DND-41 (cell line): Measurements from ENCODE around the gene IGSF21.

Experiments
- ATAC-seq: fragments of 200-7000 bp; cut with Tn5 transposase; 3 replicates; pipeline ENCODE4 v1.9.1; 2021; ENCODE audit warnings: low read depth; ENCODE audit not compliant: insufficient read depth
- DNase-seq: peaks from one replicate; pipeline ENCODE4 v3.0.0-alpha.2; 2020
- H2AFZ ChIP-seq: 2 replicates; pipeline ENCODE4 v1.6.0; 2012; ENCODE audit warnings: low read depth, low read length
- H3K27ac ChIP-seq: 2 replicates; pipeline ENCODE4 v1.5.1; 2012; ENCODE audit warnings: low read length, inconsistent platforms
- H3K27me3 ChIP-seq: fragments of 200-600 bp; sonication (generic); 2 replicates; pipeline ENCODE4 v1.6.0; 2012; ENCODE audit warnings: low read length, mild to moderate bottlenecking, inconsistent platforms; ENCODE audit not compliant: insufficient read depth, poor library complexity
- H3K36me3 ChIP-seq: 2 replicates; pipeline ENCODE4 v1.5.1; 2012; ENCODE audit warnings: low read length, inconsistent platforms; ENCODE audit not compliant: insufficient read depth
- H3K4me1 ChIP-seq: 2 replicates; pipeline ENCODE4 v1.5.1; 2012; ENCODE audit warnings: mild to moderate bottlenecking, low read length; ENCODE audit not compliant: insufficient read depth
- H3K4me2 ChIP-seq: 2 replicates; pipeline ENCODE4 v1.6.0; 2012; ENCODE audit warnings: mild to moderate bottlenecking, moderate library complexity, low read length, inconsistent platforms; ENCODE audit not compliant: insufficient read depth
- H3K4me3 ChIP-seq, 2 experiments: fragments of 200-600 bp in 1 of 2; shearing (Covaris generic) in 1 of 2; 2 replicates each; pipeline ENCODE4 v1.5.1; 2012 to 2016; ENCODE audit warnings: inconsistent platforms in 2 of 2, low read length in 2 of 2, mild to moderate bottlenecking in 2 of 2, low read depth in 1 of 2, moderate library complexity in 1 of 2
- H3K79me2 ChIP-seq: 2 replicates; pipeline ENCODE4 v1.6.0; 2012; ENCODE audit warnings: low read length, inconsistent platforms; ENCODE audit not compliant: insufficient read depth
- H3K9ac ChIP-seq: 2 replicates; pipeline ENCODE4 v1.6.0; 2012; ENCODE audit warnings: low read depth, mild to moderate bottlenecking, inconsistent platforms, low read length, moderate library complexity
- H3K9me3 ChIP-seq: 2 replicates; pipeline ENCODE4 v1.5.1; 2012; ENCODE audit warnings: low read length, moderate library complexity, mild to moderate bottlenecking, inconsistent platforms; ENCODE audit not compliant: insufficient read depth, severe bottlenecking
- H4K20me1 ChIP-seq: 2 replicates; pipeline ENCODE4 v1.6.0; 2012; ENCODE audit warnings: low read length; ENCODE audit not compliant: insufficient read depth
- CTCF ChIP-seq: IDR thresholded peaks from 2 replicates; pipeline ENCODE4 v1.5.1; 2012; ENCODE audit warnings: borderline replicate concordance, low read length, moderate library complexity, mild to moderate bottlenecking; ENCODE audit not compliant: poor library complexity, severe bottlenecking; ENCODE audit errors: extremely low read depth
- EZH2 ChIP-seq: IDR thresholded peaks from 3 replicates; pipeline ENCODE4 v1.6.1; 2012; ENCODE audit warnings: borderline replicate concordance, low read depth, mild to moderate bottlenecking, moderate library complexity, low read length, inconsistent platforms; ENCODE audit not compliant: severe bottlenecking

The IGSF21 gene

GRCh38 chr1:18237371-18237770 lies 129.8 kb downstream of the IGSF21 start:
- Histone ChIP-seq H3K27ac (no peak overlapping the region), H3K9ac (no peak overlapping the region), H2AFZ (no peak overlapping the region), H3K79me2 (no peaks in the 10 kb centered on the region), H4K20me1 (no peaks in the 10 kb centered on the region; the same call in 1 of the 2 replicates), H3K27me3 (no peaks in the 10 kb centered on the region), H3K9me3 (no peaks in the 10 kb centered on the region), H3K36me3 (no peaks in the 10 kb centered on the region), H3K4me1 (no peaks in the 10 kb centered on the region), H3K4me2 (no peak overlapping the region), H3K4me3 (no peak overlapping the region)
- no peak for ATAC-seq
- DNase-seq = no peak
- TF ChIP-seq CTCF (no peak), EZH2 (no peak)

GRCh38 chr1:18238190-18238589 lies 130.6 kb downstream of the IGSF21 start:
- Histone ChIP-seq H3K4me1 (no peaks in the 10 kb centered on the region), H4K20me1 (peaks cover 2% of the 10 kb centered on the region; the same call in 1 of the 2 replicates), H3K9me3 (no peaks in the 10 kb centered on the region), H2AFZ (no peak overlapping the region), H3K4me2 (no peak overlapping the region), H3K9ac (no peak overlapping the region), H3K27me3 (no peaks in the 10 kb centered on the region), H3K36me3 (no peaks in the 10 kb centered on the region), H3K79me2 (no peaks in the 10 kb centered on the region), H3K27ac (no peak overlapping the region), H3K4me3 (no peak overlapping the region)
- TF ChIP-seq CTCF = no peak
- no peak for TF ChIP-seq EZH2
- DNase-seq = no peak
- no peak for ATAC-seq

- TF ChIP-seq EZH2 = no peak
- no peak for TF ChIP-seq CTCF
- Histone ChIP-seq H2AFZ (no peak overlapping the region), H3K4me3 (no peak overlapping the region), H3K4me2 (no peak overlapping the region), H3K9ac (no peak overlapping the region), H3K9me3 (no peaks in the 10 kb centered on the region), H3K79me2 (no peaks in the 10 kb centered on the region), H4K20me1 (peaks cover 2% of the 10 kb centered on the region; the same call in 1 of the 2 replicates), H3K36me3 (no peaks in the 10 kb centered on the region), H3K27ac (no peak overlapping the region), H3K27me3 (no peaks in the 10 kb centered on the region), H3K4me1 (no peaks in the 10 kb centered on the region)
- DNase-seq (no peak), ATAC-seq (no peak)
Observed at GRCh38 chr1:18239671-18240070, 132.1 kb downstream of the IGSF21 start.

GRCh38 chr1:18240906-18241305 lies 133.3 kb downstream of the IGSF21 start:
- Histone ChIP-seq H3K79me2 (no peaks in the 10 kb centered on the region), H3K4me3 (no peak overlapping the region), H3K36me3 (no peaks in the 10 kb centered on the region), H3K4me2 (no peak overlapping the region), H3K27ac (no peak overlapping the region), H3K9me3 (no peaks in the 10 kb centered on the region), H4K20me1 (peaks cover 2% of the 10 kb centered on the region; the same call in 1 of the 2 replicates), H2AFZ (no peak overlapping the region), H3K4me1 (no peaks in the 10 kb centered on the region), H3K27me3 (no peaks in the 10 kb centered on the region), H3K9ac (no peak overlapping the region)
- ATAC-seq (no peak), DNase-seq (no peak)
- no peak for TF ChIP-seq EZH2
